HPDE6-E6E7 (cell line): ENCODE data around the gene TIMP2.
"Not testable (repeated sequence)": the region's sequence is repeated elsewhere in the genome, so short reads cannot be mapped to it uniquely, and the experiment has no call there.

Source experiments
- DNase-seq: peaks from one replicate; pipeline ENCODE4 v3.0.0; 2011; ENCODE audit warnings: missing footprints; ENCODE audit errors: extremely low spot score

The TIMP2 gene

GRCh38 chr17:78908426-78908825, 16.8 kb downstream of the TIMP2 start:
- DNase-seq, result no peak

- DNase-seq, result no peak
Measured at GRCh38 chr17:78905541-78905940, 19.6 kb downstream of the TIMP2 start.

GRCh38 chr17:78905116-78905515, 20.1 kb downstream of the TIMP2 start:
- DNase-seq, result no peak

GRCh38 chr17:78904371-78904770, 20.8 kb downstream of the TIMP2 start:
- DNase-seq, result no peak

- DNase-seq, result no peak
Measured at GRCh38 chr17:78903101-78903779, 21.9 kb downstream of the TIMP2 start, which contains the start of gene CEP295NL. CEP295NL (minus strand) TSS chr17:78903201; CDS start chr17:78901828, 1,373 bp downstream.

GRCh38 chr17:78902231-78902630, 23.0 kb downstream of the TIMP2 start:
- not testable (repeated sequence) for DNase-seq

- DNase-seq, result no peak
Measured at GRCh38 chr17:78901806-78902205, 23.4 kb downstream of the TIMP2 start.

- no peak for DNase-seq
Measured at GRCh38 chr17:78900816-78901215, 24.4 kb downstream of the TIMP2 start.

- peak; percentile 49 for DNase-seq
Measured at GRCh38 chr17:78899361-78900260, 25.6 kb downstream of the TIMP2 start.

- no peak for DNase-seq
Measured at GRCh38 chr17:78898947-78899346, 26.2 kb downstream of the TIMP2 start.

GRCh38 chr17:78898075-78898836, 26.9 kb downstream of the TIMP2 start:
- DNase-seq, result no peak

- no peak for DNase-seq
Measured at GRCh38 chr17:78897664-78898047, 27.5 kb downstream of the TIMP2 start.

- DNase-seq, result no peak
Measured at GRCh38 chr17:78896834-78897663, 28.1 kb downstream of the TIMP2 start.

- no peak for DNase-seq
Measured at GRCh38 chr17:78896091-78896833, 28.9 kb downstream of the TIMP2 start.

- no peak for DNase-seq
Measured at GRCh38 chr17:78895322-78895721, 29.9 kb downstream of the TIMP2 start.

GRCh38 chr17:78893684-78894083, 31.5 kb downstream of the TIMP2 start:
- DNase-seq, result no peak

GRCh38 chr17:78892936-78893379, 32.2 kb downstream of the TIMP2 start:
- no peak for DNase-seq

- no peak for DNase-seq
Measured at GRCh38 chr17:78892520-78892919, 32.7 kb downstream of the TIMP2 start.

- DNase-seq, result no peak
Measured at GRCh38 chr17:78892062-78892456, 33.1 kb downstream of the TIMP2 start.

- DNase-seq, result no peak
Measured at GRCh38 chr17:78891406-78892061, 33.7 kb downstream of the TIMP2 start.
